HepG2 (cell line): Measurements from ENCODE around the gene ZKSCAN8. TPM values are rescaled to one million over a fixed set of nuclear protein-coding genes. Genes with fewer than 3 reads are reported as not detected.

Experiments
- ARNTL ChIP-seq: sonication (generic); formaldehyde crosslinking; IDR thresholded peaks from 2 replicates; pipeline ENCODE4 v1.4.0; 2020; ENCODE audit warnings: mild to moderate bottlenecking, missing genetic modification reagents
- CBX1 ChIP-seq: IDR thresholded peaks from one replicate; pipeline ENCODE4 v1.6.1; 2016; ENCODE audit warnings: antibody characterized with exemption, low read depth
- FOXP4 ChIP-seq: sonication (generic); formaldehyde crosslinking; IDR thresholded peaks from 2 replicates; pipeline ENCODE4 v1.4.0; 2020; ENCODE audit warnings: missing genetic modification reagents
- HMG20B ChIP-seq: conservative IDR thresholded peaks from 2 replicates; pipeline ENCODE4 v1.6.1; 2016; ENCODE audit warnings: missing genetic modification reagents, missing compliant biosample characterization
- HNRNPLL ChIP-seq: fragments of 200-400 bp; formaldehyde crosslinking; IDR thresholded peaks from 2 replicates; pipeline ENCODE4 v1.6.1; 2017; ENCODE audit warnings: mild to moderate bottlenecking, low read depth, low read length; ENCODE audit not compliant: poor library complexity, severe bottlenecking
- MTERF4 ChIP-seq: sonication (generic); formaldehyde crosslinking; IDR thresholded peaks from 2 replicates; pipeline ENCODE4 v1.8.0; 2023; ENCODE audit warnings: mild to moderate bottlenecking, missing genetic modification reagents
- NRL ChIP-seq: sonication (generic); formaldehyde crosslinking; IDR thresholded peaks from 2 replicates; pipeline ENCODE4 v1.5.0; 2020; ENCODE audit warnings: missing genetic modification reagents, mild to moderate bottlenecking, moderate library complexity, borderline replicate concordance
- PHF21A ChIP-seq: sonication (generic); formaldehyde crosslinking; IDR thresholded peaks from 2 replicates; pipeline ENCODE4 v1.5.0; 2020; ENCODE audit warnings: mild to moderate bottlenecking, missing genetic modification reagents
- PRDM10 ChIP-seq: sonication (generic); formaldehyde crosslinking; IDR thresholded peaks from 2 replicates; pipeline ENCODE4 v1.4.0; 2020; ENCODE audit warnings: low read depth, missing genetic modification reagents
- RBM39 ChIP-seq: fragments of 200-400 bp; formaldehyde crosslinking; IDR thresholded peaks from one replicate; pipeline ENCODE4 v1.6.1; 2018; ENCODE audit warnings: antibody characterized with exemption, mild to moderate bottlenecking, low read depth, low read length; ENCODE audit not compliant: poor library complexity, severe bottlenecking
- SNRNP70 ChIP-seq: fragments of 200-400 bp; formaldehyde crosslinking; IDR thresholded peaks from 2 replicates; pipeline ENCODE4 v1.6.1; 2017; ENCODE audit warnings: mild to moderate bottlenecking, low read depth, low read length, moderate library complexity
- SRSF1 ChIP-seq: fragments of 200-400 bp; formaldehyde crosslinking; optimal IDR thresholded peaks from 2 replicates; pipeline ENCODE3; 2017; ENCODE audit warnings: mild to moderate bottlenecking, low read depth, low read length, moderate library complexity
- ZEB1 ChIP-seq: IDR thresholded peaks from 2 replicates; pipeline ENCODE4 v1.6.1; 2012; ENCODE audit warnings: mild to moderate bottlenecking, low read depth, inconsistent platforms; ENCODE audit not compliant: insufficient replicate concordance
- ZFY ChIP-seq: sonication (generic); formaldehyde crosslinking; IDR thresholded peaks from 2 replicates; pipeline ENCODE4 v1.4.0; 2020; ENCODE audit warnings: missing genetic modification reagents
- ZNF326 ChIP-seq: sonication (generic); formaldehyde crosslinking; IDR thresholded peaks from 2 replicates; pipeline ENCODE4 v1.4.0; 2020; ENCODE audit warnings: missing genetic modification reagents, borderline replicate concordance
- ZSCAN21 ChIP-seq: sonication (generic); formaldehyde crosslinking; IDR thresholded peaks from 2 replicates; pipeline ENCODE4 v1.8.0; 2022; ENCODE audit warnings: mild to moderate bottlenecking, missing genetic modification reagents, moderate library complexity, borderline replicate concordance
- polyA plus RNA-seq, 8 experiments: library from polyadenylated mRNA; depleted of rRNA in 3 of 8; stranded (reverse) in 7 of 8; unstranded in 1 of 8; fragments of >200 nt; fragmentation: Illumina TruSeq in 4 of 8; extraction: Trizol in 4 of 8; gene quantifications; 2 replicates each; pipeline versions ENCODE4 v1.2.1 to v1.2.3, GENCODE V29; 2011 to 2016; ENCODE audit warnings: low read depth in 4 of 8, missing spikeins in 1 of 8, mixed read lengths in 1 of 8; ENCODE audit not compliant: insufficient read depth in 1 of 8
- total RNA-seq, 5 experiments: library from RNA; depleted of rRNA; stranded (reverse); fragments of >200 nt; fragmentation: Illumina TruSeq; extraction: Trizol; gene quantifications; 2 replicates each; pipeline ENCODE4 v1.2.3, GENCODE V29; 2016; ENCODE audit warnings: low read depth in 1 of 5
- TF ChIP-seq, protein P1 (sequence below): sonication (generic); formaldehyde crosslinking; IDR thresholded peaks from 2 replicates; pipeline ENCODE4 v1.8.0; 2022; ENCODE audit warnings: low read depth, missing genetic modification reagents

The ZKSCAN8 gene
- total and polyA plus RNA-seq, 2 of the 13 experiments (the other 11 are each of a cell fraction or from before 2014, with no cell fraction given): 12.4 to 20.9 TPM

DNA sequence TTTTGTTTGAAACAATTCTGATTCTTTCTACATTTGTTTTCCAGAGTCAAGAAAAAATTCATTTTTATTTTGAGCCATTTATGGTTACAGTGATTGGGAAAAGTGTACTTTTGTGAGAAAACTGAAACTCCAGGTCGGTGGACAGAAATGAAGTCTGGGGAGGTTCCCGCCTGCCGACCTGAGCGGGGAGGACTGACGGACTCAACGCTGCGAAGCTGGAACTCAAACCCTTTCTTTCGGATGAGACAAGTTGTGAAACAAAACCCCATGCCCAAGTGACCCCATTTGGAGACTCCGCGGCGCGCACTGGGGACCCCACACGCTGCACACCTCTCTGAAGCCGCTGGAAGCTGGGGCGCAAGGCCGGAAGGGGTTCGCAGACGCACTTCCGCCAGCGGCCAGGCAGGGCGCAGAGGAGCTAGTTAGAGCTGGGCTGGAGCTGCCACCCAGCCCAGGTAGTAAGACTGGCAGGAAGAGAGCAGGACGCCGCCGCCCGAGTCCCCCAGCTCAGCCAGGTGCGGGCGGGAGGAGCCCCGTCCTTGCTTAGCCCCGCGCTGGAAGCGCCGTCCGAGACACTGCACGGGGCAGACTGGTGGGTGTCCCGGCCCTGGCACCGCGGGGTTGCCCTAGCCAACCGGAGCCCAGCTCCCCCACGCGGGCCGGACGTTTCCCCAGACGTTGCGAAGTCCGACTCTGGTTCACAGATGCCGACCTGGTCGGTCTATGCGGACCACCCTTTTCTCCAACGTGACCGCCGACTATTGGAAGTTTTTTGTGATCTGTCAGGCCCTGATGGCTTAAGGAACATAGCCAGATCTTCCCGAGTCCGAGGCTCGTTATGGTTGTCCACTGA lies 37.1 kb upstream of the ZKSCAN8 start (continued):
- TF ChIP-seq PRDM10 (CRISPR knock-in tag) (0 out of 2 replicates have a peak, but pooled peaks have one; percentile 23), ZNF326 (CRISPR knock-in tag) (no peak), ZSCAN21 (CRISPR knock-in tag) (peak; percentile 48; the same call in 1 of the 2 replicates), NRL (CRISPR knock-in tag) (peak; percentile 94), MTERF4 (CRISPR knock-in tag) (peak; percentile 96), SNRNP70 (no peak), CBX1 (peak; percentile 93), ARNTL (CRISPR knock-in tag) (0 out of 2 replicates have a peak, but pooled peaks have one; percentile 52), HNRNPLL (peak; percentile 86), PHF21A (CRISPR knock-in tag) (no peak), FOXP4 (CRISPR knock-in tag) (peak; percentile 12; the same call in 1 of the 2 replicates), SRSF1 (peak; percentile 96), HMG20B (peak; percentile 44; the same call in 1 of the 2 replicates), RBM39 (peak; percentile 94), ZFY (peak; percentile 88), ZEB1 (peak; percentile 86)
- TF ChIP-seq, protein P1, sequence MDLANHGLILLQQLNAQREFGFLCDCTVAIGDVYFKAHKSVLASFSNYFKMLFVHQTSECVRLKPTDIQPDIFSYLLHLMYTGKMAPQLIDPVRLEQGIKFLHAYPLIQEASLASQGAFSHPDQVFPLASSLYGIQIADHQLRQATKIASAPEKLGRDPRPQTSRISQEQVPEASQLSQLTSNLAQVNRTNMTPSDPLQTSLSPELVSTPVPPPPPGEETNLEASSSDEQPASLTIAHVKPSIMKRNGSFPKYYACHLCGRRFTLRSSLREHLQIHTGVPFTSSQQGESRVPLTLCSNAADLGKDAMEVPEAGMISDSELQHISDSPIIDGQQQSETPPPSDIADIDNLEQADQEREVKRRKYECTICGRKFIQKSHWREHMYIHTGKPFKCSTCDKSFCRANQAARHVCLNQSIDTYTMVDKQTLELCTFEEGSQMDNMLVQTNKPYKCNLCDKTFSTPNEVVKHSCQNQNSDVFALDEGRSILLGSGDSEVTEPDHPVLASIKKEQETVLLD (CRISPR knock-in tag): no peak
